Esophagus muscularis mucosa (tissue), 4 donors: ENCODE results near the gene CDC45.

ENCODE experiments used
- CTCF ChIP-seq, 3 experiments: fragments of 200-600 bp in 2 of 3; fragments of 450-650 bp in 1 of 3; sonication (generic) in 2 of 3; IDR thresholded peaks; one replicate each; pipeline ENCODE4 v1.5.1; 2017 to 2019; ENCODE audit warnings: antibody characterized with exemption in 3 of 3, mild to moderate bottlenecking in 2 of 3, moderate library complexity in 1 of 3
- EP300 ChIP-seq: sonication (generic); formaldehyde crosslinking; IDR thresholded peaks from one replicate; pipeline ENCODE4 v1.6.1; 2017; ENCODE audit warnings: antibody characterized with exemption
- POLR2A ChIP-seq: fragments of 450-650 bp; IDR thresholded peaks from one replicate; pipeline ENCODE4 v1.6.1; 2017; ENCODE audit warnings: antibody characterized with exemption, moderate library complexity, mild to moderate bottlenecking, low read depth
- POLR2AphosphoS5 ChIP-seq, 2 donors: sonication (generic); formaldehyde crosslinking; IDR thresholded peaks; one replicate each; pipeline ENCODE4 v1.6.1; 2017; ENCODE audit warnings: antibody characterized with exemption in 2 of 2

GRCh38 chr22:19440411-19441195 is 39.1 kb upstream of the CDC45 start:
- no peak for TF ChIP-seq CTCF (IDR thresholded peaks at IDR 0.05)
- TF ChIP-seq POLR2AphosphoS5 (IDR thresholded peaks at IDR 0.05) = no peak
- TF ChIP-seq POLR2A = no peak
- no peak for TF ChIP-seq EP300
